ENCODE measurements around the gene FKBP1A.

Gene FKBP1A

GRCh38 chr20:1392693-1393506, at the start of gene FKBP1A:
Gene FKBP1A (minus strand): TSS chr20:1393054. CDS start chr20:1392998, 56 bp downstream.
- DNase-seq (ENCODE audit: low read depth, low spot score), result peak; percentile 81

GRCh38 chr20:1442304-1442703, 49.5 kb upstream of the FKBP1A start:
- no peak for DNase-seq (ENCODE audit: low read depth, low spot score)

GRCh38 chr20:1441133-1441532, 48.3 kb upstream of the FKBP1A start:
- no peak for DNase-seq (ENCODE audit: low read depth, low spot score)

- no peak for DNase-seq (ENCODE audit: low read depth, low spot score)
Observed at GRCh38 chr20:1440024-1440423, 47.2 kb upstream of the FKBP1A start.

- no peak for DNase-seq (ENCODE audit: low read depth, low spot score)
Observed at GRCh38 chr20:1438361-1438760, 45.5 kb upstream of the FKBP1A start.

- peak; percentile 44 for DNase-seq (ENCODE audit: low read depth, low spot score)
Observed at GRCh38 chr20:1437235-1437904, 44.5 kb upstream of the FKBP1A start.

GRCh38 chr20:1436263-1436662, 43.4 kb upstream of the FKBP1A start:
- DNase-seq (ENCODE audit: low read depth, low spot score), result no peak

- no peak for DNase-seq (ENCODE audit: low read depth, low spot score)
Observed at GRCh38 chr20:1435337-1435699, 42.5 kb upstream of the FKBP1A start.

GRCh38 chr20:1434571-1435336, 41.9 kb upstream of the FKBP1A start:
- no peak for DNase-seq (ENCODE audit: low read depth, low spot score)

GRCh38 chr20:1431158-1431557, 38.3 kb upstream of the FKBP1A start:
- DNase-seq (ENCODE audit: low read depth, low spot score), result no peak

GRCh38 chr20:1430004-1430451, 37.2 kb upstream of the FKBP1A start:
- DNase-seq (ENCODE audit: low read depth, low spot score), result no peak

GRCh38 chr20:1429143-1429728, 36.4 kb upstream of the FKBP1A start:
- no peak for DNase-seq (ENCODE audit: low read depth, low spot score)

- no peak for DNase-seq (ENCODE audit: low read depth, low spot score)
Observed at GRCh38 chr20:1427457-1428054, 34.7 kb upstream of the FKBP1A start.

GRCh38 chr20:1426231-1426849, 33.5 kb upstream of the FKBP1A start:
- no peak for DNase-seq (ENCODE audit: low read depth, low spot score)

- DNase-seq (ENCODE audit: low read depth, low spot score), result no peak
Observed at GRCh38 chr20:1424336-1424735, 31.5 kb upstream of the FKBP1A start.

GRCh38 chr20:1423625-1424106, 30.8 kb upstream of the FKBP1A start:
- no peak for DNase-seq (ENCODE audit: low read depth, low spot score)

- DNase-seq (ENCODE audit: low read depth, low spot score), result no peak
Observed at GRCh38 chr20:1423206-1423605, 30.4 kb upstream of the FKBP1A start.

- DNase-seq (ENCODE audit: low read depth, low spot score), result no peak
Observed at GRCh38 chr20:1422753-1423152, 29.9 kb upstream of the FKBP1A start.

- DNase-seq (ENCODE audit: low read depth, low spot score), result no peak
Observed at GRCh38 chr20:1420066-1420465, 27.2 kb upstream of the FKBP1A start.

- DNase-seq (ENCODE audit: low read depth, low spot score), result no peak
Observed at GRCh38 chr20:1418350-1418749, 25.5 kb upstream of the FKBP1A start.

GRCh38 chr20:1417790-1418189, 24.9 kb upstream of the FKBP1A start:
- DNase-seq (ENCODE audit: low read depth, low spot score), result no peak

Data from activated naive CD8-positive, alpha-beta T cell treated with anti-CD3 and anti-CD28 coated beads, Interleukin-2, amount 50 U/mL, for 16 hours (primary cell).